H1 (cell line): ENCODE results near the gene SMCO1. TPM values are rescaled to one million over a fixed set of nuclear protein-coding genes. Genes with fewer than 3 reads are reported as not detected.

Experiments used
- CTCF ChIA-PET: fragments of 300-600 bp; sonication (Branson Sonifier 250); formaldehyde crosslinking; loops from one replicate; lab custom pipeline; 2021; ENCODE audit not compliant: partially characterized antibody; lab: Charles Lee
- POLR2A ChIA-PET: fragments of 300-600 bp; sonication (Branson Sonifier 250); formaldehyde crosslinking; loops from one replicate; lab custom pipeline; 2021; ENCODE audit warnings: inconsistent platforms; ENCODE audit not compliant: partially characterized antibody; lab: Charles Lee
- DNase-seq, 2 experiments: peaks; one replicate each; pipeline versions ENCODE4 v3.0.0 to v3.0.0-alpha.2; 2010 to 2022; ENCODE audit warnings: low spot score in 2 of 2, low read depth in 1 of 2, mixed read lengths in 1 of 2
- FAIRE-seq: peaks from 2 replicates; lab custom pipeline; 2011; peaks lifted over from hg19 to GRCh38; lab: Jason Lieb, UNC
- H2AFZ ChIP-seq: 2 replicates; pipeline ENCODE4 v1.8.1; 2012; ENCODE audit warnings: low read length, inconsistent platforms
- H2AK5ac ChIP-seq: 2 replicates; pipeline ENCODE4 v1.6.1; 2013; ENCODE audit warnings: low read depth, low read length
- H2BK120ac ChIP-seq: replicated peaks from 2 replicates; pipeline ENCODE3; 2013; ENCODE audit warnings: low read depth, low read length, inconsistent platforms
- H2BK12ac ChIP-seq: 2 replicates; pipeline ENCODE4 v1.6.1; 2013; ENCODE audit warnings: low read depth, low read length
- H2BK15ac ChIP-seq: 2 replicates; pipeline ENCODE4 v1.6.1; 2013; ENCODE audit warnings: low read length
- H2BK20ac ChIP-seq: 2 replicates; pipeline ENCODE4 v1.6.1; 2013; ENCODE audit warnings: low read length
- H2BK5ac ChIP-seq: 2 replicates; pipeline ENCODE4 v1.6.1; 2013; ENCODE audit warnings: low read depth, low read length
- H3K14ac ChIP-seq: 2 replicates; pipeline ENCODE4 v1.6.1; 2013; ENCODE audit warnings: inconsistent platforms; ENCODE audit not compliant: insufficient read length
- H3K18ac ChIP-seq: 2 replicates; pipeline ENCODE4 v1.6.1; 2013; ENCODE audit warnings: low read length; ENCODE audit errors: extremely low read depth
- H3K23ac ChIP-seq: 2 replicates; pipeline ENCODE4 v1.6.1; 2013; ENCODE audit warnings: inconsistent platforms; ENCODE audit not compliant: insufficient read length
- H3K23me2 ChIP-seq: 2 replicates; pipeline ENCODE4 v1.6.1; 2013; ENCODE audit warnings: low read depth, low read length
- H3K27ac ChIP-seq: 2 replicates; pipeline ENCODE4 v1.6.1; 2011; ENCODE audit warnings: low read depth, low read length, inconsistent platforms
- H3K27me3 ChIP-seq, 4 experiments: replicated peaks in 1 of 4; 1 replicate in 1 of 4; 2 replicates in 3 of 4; pipeline versions ENCODE4 v1.6.1 to v1.8.1; 2011 to 2013; ENCODE audit warnings: low read length in 3 of 4, mild to moderate bottlenecking in 3 of 4, inconsistent platforms in 2 of 4, mixed read lengths in 2 of 4, moderate library complexity in 1 of 4; ENCODE audit not compliant: control insufficient read depth in 3 of 4, insufficient read depth in 3 of 4; ENCODE audit errors: extremely low read depth in 1 of 4
- H3K36me3 ChIP-seq, 4 experiments: 2 replicates each; pipeline versions ENCODE4 v1.6.1 to v1.8.1; 2011 to 2013; ENCODE audit warnings: mild to moderate bottlenecking in 4 of 4, low read length in 3 of 4, moderate library complexity in 2 of 4, control low read depth in 1 of 4, inconsistent platforms in 1 of 4; ENCODE audit not compliant: insufficient read depth in 4 of 4, control insufficient read depth in 2 of 4
- H3K4ac ChIP-seq: replicated peaks from 2 replicates; pipeline ENCODE3; 2013; ENCODE audit warnings: low read length, low read depth, mixed read lengths, inconsistent platforms; ENCODE audit not compliant: insufficient read length
- H3K4me1 ChIP-seq, 4 experiments: replicated peaks in 1 of 4; 1 replicate in 1 of 4; 2 replicates in 3 of 4; pipeline versions ENCODE4 v1.6.1 to v1.8.1; 2011 to 2013; ENCODE audit warnings: low read length in 3 of 4, inconsistent platforms in 2 of 4, mixed read lengths in 1 of 4; ENCODE audit not compliant: insufficient read depth in 4 of 4, control insufficient read depth in 3 of 4
- H3K4me2 ChIP-seq, 2 experiments: 2 replicates each; pipeline versions ENCODE4 v1.6.1 to v1.8.1; 2011 to 2013; ENCODE audit warnings: low read depth in 2 of 2, low read length in 2 of 2, control low read depth in 1 of 2, inconsistent platforms in 1 of 2, mild to moderate bottlenecking in 1 of 2; ENCODE audit not compliant: insufficient read depth in 1 of 2
- H3K4me3 ChIP-seq, 4 experiments: fragments of 200-600, 300-600 bp in 1 of 4; sonication (generic), shearing (Covaris generic), sonication (Bioruptor Twin) in 1 of 4; 2 replicates each; pipeline versions ENCODE4 v1.5.1 to v1.8.1; 2011 to 2016; ENCODE audit warnings: low read length in 4 of 4, low read depth in 3 of 4, control low read depth in 2 of 4, inconsistent platforms in 2 of 4, mild to moderate bottlenecking in 2 of 4, mixed read lengths in 1 of 4, moderate library complexity in 1 of 4; ENCODE audit not compliant: insufficient read depth in 2 of 4; ENCODE audit errors: extremely low read depth in 1 of 4
- H3K56ac ChIP-seq: replicated peaks from 2 replicates; pipeline ENCODE3; 2013; ENCODE audit warnings: low read depth, mild to moderate bottlenecking, mixed read lengths, low read length, inconsistent platforms; ENCODE audit not compliant: insufficient read length
- H3K79me1 ChIP-seq: 2 replicates; pipeline ENCODE4 v1.6.1; 2013; ENCODE audit warnings: low read depth, low read length, control low read depth
- H3K79me2 ChIP-seq, 2 experiments: 2 replicates each; pipeline versions ENCODE4 v1.6.1 to v1.8.1; 2012 to 2013; ENCODE audit warnings: low read length in 2 of 2, mild to moderate bottlenecking in 2 of 2, inconsistent platforms in 1 of 2; ENCODE audit not compliant: insufficient read depth in 2 of 2, control insufficient read depth in 1 of 2
- H3K9ac ChIP-seq, 4 experiments: replicated peaks in 1 of 4; 1 replicate in 1 of 4; 2 replicates in 3 of 4; pipeline versions ENCODE4 v1.6.1 to v1.8.1; 2011 to 2013; ENCODE audit warnings: low read depth in 3 of 4, low read length in 3 of 4, control low read depth in 2 of 4, mild to moderate bottlenecking in 2 of 4, moderate library complexity in 2 of 4, inconsistent platforms in 1 of 4; ENCODE audit errors: extremely low read depth in 1 of 4
- H3K9me3 ChIP-seq, 2 experiments: 2 replicates each; pipeline versions ENCODE4 v1.6.1 to v1.8.1; 2012 to 2013; ENCODE audit warnings: mild to moderate bottlenecking in 2 of 2, moderate library complexity in 2 of 2, control low read depth in 1 of 2, inconsistent platforms in 1 of 2, low read depth in 1 of 2, low read length in 1 of 2, mixed read lengths in 1 of 2; ENCODE audit not compliant: insufficient read depth in 2 of 2
- H4K20me1 ChIP-seq, 2 experiments: replicated peaks in 1 of 2; 2 replicates each; pipeline versions ENCODE3 to v1.8.1; 2011 to 2013; ENCODE audit warnings: inconsistent platforms in 2 of 2, low read length in 2 of 2, mild to moderate bottlenecking in 1 of 2; ENCODE audit not compliant: insufficient read depth in 2 of 2, control insufficient read depth in 1 of 2
- H4K5ac ChIP-seq: 2 replicates; pipeline ENCODE4 v1.6.1; 2013; ENCODE audit warnings: low read length, low read depth, mixed read lengths, inconsistent platforms; ENCODE audit not compliant: insufficient read length
- H4K8ac ChIP-seq: 2 replicates; pipeline ENCODE4 v1.8.0; 2013; ENCODE audit warnings: mild to moderate bottlenecking, moderate library complexity, low read length, inconsistent platforms; ENCODE audit not compliant: insufficient read depth; ENCODE audit errors: extremely low read depth
- H4K91ac ChIP-seq: replicated peaks from 2 replicates; pipeline ENCODE3; 2013; ENCODE audit warnings: low read length, mixed read lengths, inconsistent platforms; ENCODE audit not compliant: insufficient read length
- ATF2 ChIP-seq: IDR thresholded peaks from 2 replicates; pipeline ENCODE4 v1.6.1; 2012; ENCODE audit warnings: low read length, inconsistent platforms
- EZH2 ChIP-seq: fragments of 200-600 bp; sonication (generic); IDR thresholded peaks from 2 replicates; pipeline ENCODE4 v1.7.1; 2012; ENCODE audit warnings: low read depth, mild to moderate bottlenecking, moderate library complexity, low read length, inconsistent platforms; ENCODE audit not compliant: severe bottlenecking
- HDAC6 ChIP-seq: IDR thresholded peaks from one replicate; pipeline ENCODE4 v1.7.1; 2012; ENCODE audit warnings: low read depth, mild to moderate bottlenecking, inconsistent platforms, low read length, moderate library complexity
- KDM1A ChIP-seq: fragments of 200-600, 300-600 bp; sonication (generic); IDR thresholded peaks from 2 replicates; pipeline ENCODE4 v1.7.1; 2016; ENCODE audit warnings: mild to moderate bottlenecking, low read length, borderline replicate concordance
- RFX5 ChIP-seq: IDR thresholded peaks from 2 replicates; pipeline ENCODE4 v1.6.1; 2011; ENCODE audit warnings: low read depth, low read length, improper control_type of control experiment, borderline replicate concordance
- SRF ChIP-seq: IDR thresholded peaks from 2 replicates; pipeline ENCODE4 v1.6.1; 2011; ENCODE audit warnings: mild to moderate bottlenecking, low read depth, low read length, moderate library complexity
- WGBS, 2 experiments: shearing (Covaris generic) in 1 of 2; methylation state at CpG; one replicate each; pipeline versions ENCODE4 v1.1.6 to v1.1.7; 2013 to 2015; ENCODE audit warnings: low lambda C conversion rate in 2 of 2, mixed read lengths in 2 of 2, inconsistent platforms in 1 of 2, low coverage in 1 of 2, missing lambda C conversion rate in 1 of 2; ENCODE audit not compliant: insufficient replicate concordance in 2 of 2, insufficient coverage in 1 of 2, insufficient read length in 1 of 2; ENCODE audit errors: extremely low coverage in 1 of 2, missing lambda C conversion rate in 1 of 2; 5-methylcytosine and 5-hydroxymethylcytosine counted together
- polyA plus RNA-seq, 7 experiments: library from polyadenylated mRNA; depleted of rRNA in 3 of 7; stranded (reverse) in 5 of 7; unstranded in 2 of 7; fragments of >200 nt in 5 of 7; fragments of 200-250 nt in 2 of 7; gene quantifications; 1 replicate in 5 of 7; 2 replicates in 1 of 7; 4 replicates in 1 of 7; pipeline versions ENCODE4 v1.2.1 to v1.2.3, GENCODE V29; 2011 to 2013; ENCODE audit warnings: missing spikeins in 2 of 7, mixed read lengths in 2 of 7
- total RNA-seq: library from RNA; stranded (reverse); fragmentation: NEBNext Ultra II Directional; extraction: Animal tissue kit (Norgen Biotek cat#: 25700); gene quantifications from 2 replicates; pipeline ENCODE4 v1.2.1, GENCODE V29; 2021

The SMCO1 gene
- total and polyA plus RNA-seq, 2 of the 8 experiments (the other 6 are each of a cell fraction or from before 2014, with no cell fraction given) = 0.03 TPM; not detected in 1

- H3K9ac ChIP-seq = no peak overlapping the region
- H3K4me3 ChIP-seq = no peak overlapping the region
- no peak overlapping the region for H2BK12ac ChIP-seq
- WGBS, 2 experiments = 95% methylated on average over 2 of the region's 2 CpGs; no CpG with 5 or more reads in 1 of the 2 experiments
- H4K91ac ChIP-seq = no peak overlapping the region
- no peak overlapping the region for H3K14ac ChIP-seq
- H4K20me1 ChIP-seq = peaks cover 5 to 6% of the 10 kb centered on the region in 2 experiments
- H3K79me2 ChIP-seq = peaks cover 8 to 82% of the 10 kb centered on the region in 2 experiments
- H2AFZ ChIP-seq = no peak overlapping the region
- no peak for DNase-seq
- no peak overlapping the region for H3K27ac ChIP-seq
- H2BK15ac ChIP-seq = no peak overlapping the region
- H3K18ac ChIP-seq = no peak overlapping the region
- peaks cover 0 to 10% (median 4%) of the 10 kb centered on the region in 4 experiments; a peak in 4 of 8 replicates for H3K36me3 ChIP-seq
- no peak overlapping the region for H3K23ac ChIP-seq
- H4K5ac ChIP-seq = no peak overlapping the region
- no peak for TF ChIP-seq ATF2
- TF ChIP-seq SRF = no peak
- no peak for TF ChIP-seq HDAC6
- 0 out of 2 replicates have a peak, but pooled peaks have one; percentile 15 for TF ChIP-seq KDM1A
- TF ChIP-seq RFX5 = no peak
- no peak for TF ChIP-seq EZH2
- H3K4me1 ChIP-seq = no peaks in the 10 kb centered on the region
- no peak overlapping the region for H3K56ac ChIP-seq
- no peak overlapping the region for H2BK5ac ChIP-seq
- ChIA-PET CTCF (interaction anchor here (0.7 kb wide), 1 partner anchor 21 kb away, joined by 3 read pairs; no protein-coding TSS in a partner anchor), POLR2A (no interaction called here)
- H3K4me2 ChIP-seq = no peak overlapping the region
- no peak overlapping the region for H2BK120ac ChIP-seq
- peaks cover 4% of the 10 kb centered on the region; the same call in 1 of the 2 replicates for H3K79me1 ChIP-seq
- no peak overlapping the region for H2AK5ac ChIP-seq
- no peaks in the 10 kb centered on the region for H3K27me3 ChIP-seq
- no peak overlapping the region for H3K4ac ChIP-seq
- H3K9me3 ChIP-seq = no peaks in the 10 kb centered on the region
- H2BK20ac ChIP-seq = no peak overlapping the region
- no peak for FAIRE-seq
- no peak overlapping the region for H4K8ac ChIP-seq
- H3K23me2 ChIP-seq = no peaks in the 10 kb centered on the region
Observed at GRCh38 chr3:196492080-196492479, 23.1 kb downstream of the SMCO1 start.
